Measurements from ENCODE around the gene USP47.

Gene USP47

DNA sequence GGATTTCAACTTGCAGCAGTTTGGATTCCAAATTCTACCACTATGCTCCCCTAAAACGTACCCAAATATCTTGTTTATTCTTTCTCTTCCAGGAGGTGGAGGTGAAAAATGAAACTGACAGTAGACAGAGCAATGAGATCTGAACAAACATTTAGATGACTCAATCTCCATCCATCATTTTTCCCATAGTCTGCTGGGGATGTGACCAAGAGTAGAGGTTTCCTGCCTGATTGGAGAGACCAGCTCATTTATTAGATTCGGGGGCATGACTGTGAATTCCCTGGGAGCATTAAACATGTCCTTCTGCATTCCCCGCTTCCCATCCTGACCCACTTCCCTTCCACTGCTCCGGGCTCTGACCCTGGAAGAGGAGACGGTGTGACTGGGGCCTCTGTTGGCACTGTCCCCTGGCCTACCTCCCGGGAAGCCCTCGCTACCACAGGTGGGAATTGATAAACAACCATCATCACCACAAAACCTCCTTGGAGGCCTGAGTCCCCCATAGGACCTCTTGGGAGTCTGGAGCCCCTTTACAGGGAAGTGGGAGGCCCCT is 146.4 kb downstream of the USP47 start:
- DNase-seq (ENCODE audit: extremely low spot score, insufficient read length, low read depth), result no peak
- no peak for FAIRE-seq

DNA sequence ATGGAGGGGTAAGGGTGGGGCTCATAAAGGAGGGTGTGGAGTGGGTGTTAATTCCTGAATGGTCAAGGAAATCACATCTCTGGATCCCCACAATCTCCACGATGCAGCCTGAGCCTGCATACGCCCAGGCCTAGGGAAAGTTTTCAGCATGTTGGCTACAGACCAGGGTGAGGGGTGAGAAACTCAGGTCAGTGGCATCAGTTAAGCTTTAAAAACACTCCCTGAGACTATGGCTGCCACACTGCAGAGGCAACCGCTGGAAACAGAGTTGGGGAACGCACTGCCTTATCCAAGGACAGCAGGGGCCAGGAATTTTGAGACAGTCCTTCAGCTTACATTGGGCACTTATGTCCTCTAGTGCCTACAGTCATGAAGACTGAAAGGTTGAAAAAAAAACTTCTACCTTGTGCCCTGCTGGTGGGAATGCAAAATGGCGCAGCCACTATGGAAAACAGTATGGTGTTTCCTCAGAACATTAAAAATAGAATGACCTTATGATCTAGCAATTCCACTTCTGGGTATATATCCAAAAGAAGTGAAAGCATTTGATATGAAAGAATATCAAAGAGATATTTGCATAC is 147.0 kb downstream of the USP47 start:
- DNase-seq (ENCODE audit: extremely low spot score, insufficient read length, low read depth), result no peak

DNA sequence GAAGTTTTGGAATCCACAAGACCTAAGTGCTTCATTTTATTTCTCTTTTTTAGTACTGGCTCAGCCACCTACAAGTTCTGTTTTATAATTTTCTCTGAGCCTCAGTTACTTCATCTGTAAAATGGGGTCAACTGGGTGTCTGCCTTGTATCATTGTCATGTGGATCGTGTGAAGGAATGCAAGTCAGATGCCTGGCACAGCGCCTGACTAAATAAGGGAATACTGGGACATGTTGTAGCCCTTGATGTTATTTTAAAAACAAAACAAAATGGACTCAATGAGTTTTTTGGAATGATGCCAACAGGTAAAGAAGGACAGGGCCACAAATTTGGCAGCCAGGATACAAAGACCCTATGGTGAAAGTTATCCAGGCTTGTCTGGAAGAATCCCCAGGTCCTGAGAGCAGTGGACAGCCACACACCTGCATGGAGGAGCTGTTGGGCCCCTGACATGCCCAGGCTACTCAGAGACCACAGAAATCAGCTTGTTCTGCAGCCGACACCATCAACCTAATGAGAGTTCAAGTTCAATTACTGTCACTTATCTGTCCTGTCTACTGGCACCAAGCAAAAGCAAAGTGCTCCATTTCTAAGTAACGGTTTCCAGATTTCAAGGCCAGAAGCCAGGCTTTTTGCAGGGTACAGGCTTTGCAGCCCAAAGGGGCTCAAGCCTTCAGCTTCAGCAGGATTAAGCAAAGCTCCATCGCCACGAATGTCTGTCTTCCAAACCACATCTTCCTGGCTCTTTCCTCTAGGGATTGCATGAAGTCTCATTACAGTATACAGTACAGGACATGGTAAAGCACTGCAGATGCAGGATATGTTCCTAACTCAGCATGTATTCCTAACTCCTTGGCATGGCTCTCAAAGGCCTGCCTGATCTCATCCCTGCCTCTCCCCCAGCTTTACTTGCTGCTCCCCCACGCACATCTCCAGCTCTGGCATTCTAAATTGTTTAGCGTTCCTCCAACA is 148.3 kb downstream of the USP47 start:
- no peak for FAIRE-seq
- no peak for DNase-seq (ENCODE audit: extremely low spot score, insufficient read length, low read depth)

More for the DNA sequence above, 147.0 kb downstream of the USP47 start:
- no peak for FAIRE-seq

DNA sequence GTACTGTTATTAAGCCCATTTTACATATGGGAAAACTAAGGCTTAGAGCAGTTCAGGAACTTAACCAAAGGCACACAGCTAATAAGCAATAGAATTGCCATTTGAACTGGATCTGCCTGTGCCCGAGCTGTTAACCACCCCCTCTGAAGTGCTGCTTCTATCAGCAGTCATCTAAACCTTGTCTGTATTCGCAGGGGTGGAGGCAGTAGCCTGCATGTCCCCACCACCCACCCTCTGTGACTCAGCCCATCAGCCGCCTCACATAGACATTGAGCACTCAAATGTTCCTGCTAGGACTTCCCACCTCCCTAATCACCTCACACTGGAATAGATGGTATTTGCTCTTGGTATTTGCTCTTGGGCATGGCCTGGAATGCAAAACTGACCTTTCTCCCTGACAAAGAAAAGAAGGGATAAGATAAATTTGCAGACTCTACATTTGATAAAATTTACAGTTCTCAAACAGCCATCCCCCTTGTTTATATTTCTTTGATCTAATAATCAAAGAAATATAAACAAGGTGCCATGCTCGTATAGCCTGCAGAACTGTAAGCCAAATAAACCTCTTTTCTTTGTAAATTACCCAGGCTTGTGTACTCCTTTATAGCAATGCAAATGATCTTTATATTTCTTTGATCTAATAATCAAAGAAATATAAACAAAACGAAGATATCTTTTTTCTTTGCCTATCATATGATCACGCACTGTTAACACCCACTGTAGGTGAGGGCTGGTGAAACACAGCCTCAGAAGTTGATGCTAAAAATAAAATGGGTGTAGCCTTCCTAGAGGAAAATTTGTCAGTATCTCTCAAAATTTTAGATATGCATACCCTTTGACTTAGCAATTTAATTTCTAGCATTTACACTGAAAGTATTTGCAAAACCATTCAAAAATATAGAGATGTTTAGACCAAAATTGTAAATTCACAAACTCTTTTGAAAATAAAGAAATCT is 150.8 kb downstream of the USP47 start:
- DNase-seq (ENCODE audit: extremely low spot score, insufficient read length, low read depth) (no peak), FAIRE-seq (no peak)

DNA sequence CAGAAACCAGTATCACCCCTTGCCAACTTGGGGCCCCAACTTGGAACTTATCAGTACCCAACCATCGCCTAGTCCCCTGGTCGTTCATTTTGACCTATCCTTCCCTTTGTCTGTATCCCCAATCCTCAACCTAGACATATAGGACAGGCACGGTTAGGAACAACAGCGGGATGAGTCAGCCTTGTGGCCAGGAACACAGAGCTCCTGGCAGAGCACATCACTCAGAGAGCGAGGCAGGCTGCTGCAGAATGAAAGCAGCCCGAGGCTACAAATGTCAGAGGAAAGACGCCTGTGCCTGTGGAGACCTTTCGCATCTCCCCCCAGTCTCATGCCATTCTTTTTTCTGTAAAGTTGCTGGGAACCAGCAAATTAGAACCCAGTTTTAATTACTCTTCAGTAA is 152.1 kb downstream of the USP47 start:
- FAIRE-seq (no peak), DNase-seq (ENCODE audit: extremely low spot score, insufficient read length, low read depth) (no peak)

DNA sequence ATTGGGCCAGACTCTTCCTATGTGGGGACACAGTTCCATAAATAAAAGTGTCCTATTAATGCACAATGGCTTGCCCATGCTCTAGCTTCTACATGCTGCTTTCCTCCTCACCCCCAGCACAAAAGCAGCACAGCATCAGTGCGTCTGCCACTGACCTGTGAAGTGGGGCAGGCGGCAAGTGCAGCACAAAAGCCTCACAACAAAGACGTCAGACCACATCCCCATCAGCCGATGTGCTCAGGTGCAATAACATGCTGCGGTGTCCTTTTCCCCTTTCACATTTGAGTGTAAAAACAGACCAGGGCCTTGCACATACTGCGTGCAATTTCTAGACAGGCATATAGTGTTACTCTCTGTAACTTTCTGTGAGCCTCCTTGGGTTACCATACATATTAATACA is 153.8 kb downstream of the USP47 start:
- FAIRE-seq (no peak), DNase-seq (ENCODE audit: extremely low spot score, insufficient read length, low read depth) (no peak)

DNA sequence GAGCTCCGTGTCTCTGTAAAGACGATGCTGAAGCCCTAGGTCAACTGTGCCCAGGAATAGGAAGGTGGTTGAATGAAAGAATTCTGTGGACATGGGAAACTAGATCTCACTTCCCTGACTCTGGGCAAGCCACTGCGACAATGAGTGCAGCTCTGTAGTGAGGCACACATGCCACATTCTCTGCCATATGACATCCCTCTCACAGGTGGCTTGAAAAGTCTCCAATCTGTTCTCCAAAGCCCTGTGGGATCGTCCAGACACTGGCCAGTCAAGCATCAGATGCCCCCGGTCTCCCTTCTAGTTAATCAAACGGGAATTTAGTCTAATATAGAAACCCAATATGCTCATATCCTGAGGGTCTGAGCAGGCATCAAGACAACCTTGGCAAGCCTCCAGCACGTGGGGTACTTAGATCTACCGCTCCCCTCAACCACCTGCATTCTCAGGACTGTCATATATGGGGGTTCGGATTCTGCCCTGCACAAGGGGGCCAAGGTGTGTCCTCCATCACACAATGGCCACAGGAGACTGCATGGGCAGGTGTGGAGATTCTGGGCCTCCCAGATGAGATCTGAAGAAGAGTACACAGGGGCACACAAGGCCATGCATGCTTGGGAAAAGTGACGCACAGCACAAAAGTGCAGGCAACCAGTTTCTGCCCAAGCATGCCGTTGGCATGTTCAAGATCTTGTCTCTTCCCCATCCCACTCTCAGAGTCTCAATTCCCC is 154.7 kb downstream of the USP47 start:
- no peak for FAIRE-seq
- DNase-seq (ENCODE audit: extremely low spot score, insufficient read length, low read depth), result no peak

DNA sequence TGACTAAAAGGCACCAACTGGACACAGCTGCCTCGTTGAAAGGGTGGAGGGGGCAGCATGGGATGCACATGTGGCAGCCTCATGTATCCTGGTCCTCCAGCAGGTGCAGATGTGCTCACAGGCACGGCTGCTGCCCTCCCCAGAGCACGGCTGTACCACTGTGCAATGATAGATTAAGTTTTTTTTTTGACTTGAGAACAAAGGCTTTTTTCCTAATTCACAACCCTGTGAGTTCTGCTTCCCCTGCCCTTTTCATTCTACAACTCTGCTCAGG is 155.2 kb downstream of the USP47 start:
- no peak for FAIRE-seq
- no peak for DNase-seq (ENCODE audit: extremely low spot score, insufficient read length, low read depth)

DNA sequence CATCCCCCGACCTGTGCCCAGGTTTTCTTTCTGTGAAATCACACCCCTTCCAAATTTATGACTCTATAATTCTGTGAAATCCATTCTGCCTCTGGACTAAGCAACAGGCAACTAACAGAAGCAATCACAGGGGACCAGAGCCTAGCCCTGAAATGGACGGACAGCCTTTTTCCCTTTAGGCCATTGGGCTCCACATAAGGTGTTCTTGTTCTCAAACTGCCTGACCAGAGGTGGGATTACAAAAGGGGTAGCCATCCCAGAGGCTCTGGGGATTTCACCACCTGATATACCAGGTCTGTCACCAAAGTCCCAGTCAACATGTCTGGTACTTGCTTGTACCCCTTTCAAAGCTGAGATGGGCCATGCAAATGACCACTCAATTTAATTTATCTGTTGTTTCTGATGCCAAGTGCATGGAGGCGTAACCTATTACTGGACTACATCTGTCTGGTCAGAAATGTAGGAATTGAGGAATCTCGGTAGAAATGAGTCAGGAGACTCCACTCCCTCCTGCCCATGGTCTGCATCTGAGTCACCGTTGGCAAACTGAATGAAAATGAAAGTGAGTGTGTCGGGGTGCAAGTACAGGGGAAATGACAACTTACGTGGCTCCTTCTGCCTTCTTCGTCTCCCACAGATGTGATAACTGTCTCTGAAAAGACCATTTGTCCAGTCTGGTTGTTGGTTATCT is 156.5 kb downstream of the USP47 start:
- FAIRE-seq, result peak; percentile 55

DNA sequence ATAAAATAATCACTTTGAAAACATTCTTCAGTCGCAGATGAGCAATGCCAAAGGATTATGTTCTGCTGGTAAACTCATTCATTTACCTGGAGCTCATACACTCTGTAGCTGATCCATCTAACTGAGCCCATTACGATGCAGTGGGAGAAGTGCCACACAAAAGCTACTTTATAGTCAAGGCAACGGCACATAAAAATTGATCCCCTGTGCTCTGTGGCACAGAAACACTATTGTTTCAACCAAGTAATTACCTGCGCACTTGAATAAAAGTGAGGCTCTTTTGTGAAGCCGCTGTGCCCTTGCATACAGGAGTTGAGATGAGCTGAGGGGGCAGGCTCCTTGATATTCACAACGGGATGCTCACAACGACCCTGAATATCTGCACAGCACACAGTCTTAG is 159.4 kb downstream of the USP47 start:
- FAIRE-seq, result no peak

More for the DNA sequence above, 156.5 kb downstream of the USP47 start:
- DNase-seq (ENCODE audit: extremely low spot score, insufficient read length, low read depth), result no peak

DNA sequence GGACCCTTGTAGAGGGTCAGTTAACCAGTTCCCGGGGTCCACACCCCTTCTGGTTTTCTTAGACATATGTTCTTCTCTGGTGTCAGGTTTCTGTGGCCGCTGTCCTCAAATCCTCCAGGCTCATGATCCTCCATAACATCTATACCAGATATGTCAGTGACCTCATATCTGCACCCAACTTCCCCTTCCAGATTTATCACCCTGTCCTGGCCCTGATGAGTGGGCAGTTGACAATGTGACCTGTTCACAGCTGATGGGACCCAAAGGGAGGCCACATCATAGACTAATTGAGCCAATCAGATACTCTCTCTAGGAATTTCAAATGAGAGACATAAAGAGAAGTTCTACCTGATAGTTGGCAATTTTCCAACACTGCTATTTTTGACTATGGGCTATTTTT is 161.6 kb downstream of the USP47 start:
- DNase-seq (ENCODE audit: extremely low spot score, insufficient read length, low read depth) (no peak), FAIRE-seq (no peak)

More for the DNA sequence above, 159.4 kb downstream of the USP47 start:
- DNase-seq (ENCODE audit: extremely low spot score, insufficient read length, low read depth), result no peak

DNA sequence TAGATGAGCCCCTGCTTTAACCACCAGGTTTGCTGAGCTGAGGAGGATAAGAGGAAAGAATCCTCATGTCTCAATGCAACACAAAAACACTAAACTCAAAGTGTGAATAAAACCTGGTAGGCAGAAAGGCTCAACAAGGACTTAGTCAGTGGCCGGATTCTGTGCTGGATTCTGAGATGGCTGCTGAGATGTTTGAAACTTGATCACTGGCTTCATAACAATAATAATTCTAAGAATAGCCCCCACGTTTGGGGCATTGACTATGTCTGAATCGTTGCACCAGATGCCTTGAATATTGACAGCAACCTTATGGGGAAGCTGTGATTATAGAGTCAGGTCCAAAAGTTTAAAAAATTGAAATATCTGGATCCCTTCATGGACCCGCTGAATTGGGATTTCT is 162.0 kb downstream of the USP47 start:
- no peak for DNase-seq (ENCODE audit: extremely low spot score, insufficient read length, low read depth)
- no peak for FAIRE-seq

DNA sequence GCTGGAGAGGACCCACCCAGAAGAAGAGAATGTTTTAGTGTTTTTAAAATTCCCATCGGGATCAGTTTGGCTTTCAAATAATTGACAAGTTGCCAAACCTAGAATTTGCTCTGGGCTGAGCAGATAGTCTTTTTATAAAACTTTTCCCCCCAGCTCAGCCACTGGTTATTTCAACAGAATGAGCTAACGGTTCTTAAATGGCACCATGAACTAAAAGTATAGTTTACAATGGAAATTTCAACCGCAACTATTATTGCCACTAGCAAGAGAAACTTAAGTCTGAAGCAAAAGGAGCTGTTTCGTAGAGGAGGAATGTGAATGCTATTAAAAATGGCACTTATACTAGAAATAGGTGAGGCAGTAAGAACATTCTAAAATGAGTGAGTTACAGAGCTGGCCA is 163.3 kb downstream of the USP47 start:
- DNase-seq (ENCODE audit: extremely low spot score, insufficient read length, low read depth) (no peak), FAIRE-seq (no peak)

DNA sequence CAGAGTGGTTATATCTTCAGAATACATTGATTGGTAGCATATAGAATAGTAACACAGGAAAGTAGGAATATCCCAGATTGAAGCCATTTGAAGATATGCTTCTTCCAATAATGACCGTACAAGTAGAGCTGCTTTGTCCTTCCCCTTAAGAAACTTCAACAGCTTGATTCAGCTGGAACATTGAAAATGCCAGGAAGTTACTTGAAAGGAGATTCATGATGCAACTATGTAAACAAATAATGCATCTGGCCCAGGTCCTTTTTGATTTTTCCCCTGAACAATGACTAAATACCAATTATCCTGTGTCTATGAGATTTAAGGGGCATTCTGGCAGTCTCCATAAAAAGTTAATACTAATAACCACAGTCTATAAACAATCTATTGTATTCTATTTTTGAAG is 163.7 kb downstream of the USP47 start:
- FAIRE-seq, result no peak
- DNase-seq (ENCODE audit: extremely low spot score, insufficient read length, low read depth), result no peak

DNA sequence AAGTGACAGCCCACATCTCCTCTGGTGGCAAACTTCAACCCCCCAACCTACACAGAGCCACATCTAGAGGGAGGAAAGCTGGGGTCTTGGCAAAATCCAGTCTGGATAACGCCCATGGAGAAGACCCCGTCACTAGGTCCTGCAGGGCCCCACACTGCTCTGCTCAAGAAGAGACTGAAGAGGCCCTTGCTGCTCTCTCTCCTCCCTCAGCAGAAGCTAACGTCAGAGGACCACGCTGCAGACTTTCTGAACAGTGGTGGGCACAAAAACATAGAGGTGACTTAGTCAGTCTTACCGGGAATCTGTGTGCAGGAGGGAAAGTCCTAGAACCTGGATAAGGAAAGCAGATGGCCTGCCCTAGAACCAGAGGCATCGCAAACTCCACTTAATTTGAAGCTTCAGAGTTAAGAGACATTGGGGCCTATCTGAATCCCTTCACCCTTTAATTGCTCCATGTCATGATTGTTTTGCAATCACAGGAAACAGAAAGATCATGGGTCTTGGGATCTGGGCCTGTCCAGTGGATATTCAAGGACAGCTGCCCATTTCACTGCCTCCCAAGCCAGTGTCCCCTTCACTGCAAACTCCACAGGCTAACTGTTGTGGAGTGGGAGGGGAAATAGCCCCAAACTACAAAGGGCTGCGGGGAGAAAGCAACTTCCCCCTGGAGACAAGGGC is 164.9 kb downstream of the USP47 start:
- DNase-seq (ENCODE audit: extremely low spot score, insufficient read length, low read depth), result no peak
- no peak for FAIRE-seq

DNA sequence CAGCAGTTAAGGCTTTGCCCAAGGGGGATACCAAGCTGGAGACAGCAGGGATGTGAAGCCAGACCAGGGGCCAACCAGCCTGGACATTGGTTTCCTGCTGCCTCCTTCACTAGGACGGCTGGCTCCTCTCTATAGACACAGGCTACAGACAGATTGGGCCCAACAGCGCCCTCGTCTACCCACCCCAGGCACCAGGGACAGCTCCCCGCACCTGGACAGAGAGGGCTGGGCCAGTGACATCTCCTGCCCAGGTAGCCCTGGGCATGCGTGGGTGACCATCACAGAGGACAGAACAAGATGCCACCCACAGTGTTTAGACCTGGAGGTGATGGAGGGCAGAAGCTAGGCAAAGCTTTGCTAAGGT is 165.4 kb downstream of the USP47 start:
- no peak for DNase-seq (ENCODE audit: extremely low spot score, insufficient read length, low read depth)
- no peak for FAIRE-seq

DNA sequence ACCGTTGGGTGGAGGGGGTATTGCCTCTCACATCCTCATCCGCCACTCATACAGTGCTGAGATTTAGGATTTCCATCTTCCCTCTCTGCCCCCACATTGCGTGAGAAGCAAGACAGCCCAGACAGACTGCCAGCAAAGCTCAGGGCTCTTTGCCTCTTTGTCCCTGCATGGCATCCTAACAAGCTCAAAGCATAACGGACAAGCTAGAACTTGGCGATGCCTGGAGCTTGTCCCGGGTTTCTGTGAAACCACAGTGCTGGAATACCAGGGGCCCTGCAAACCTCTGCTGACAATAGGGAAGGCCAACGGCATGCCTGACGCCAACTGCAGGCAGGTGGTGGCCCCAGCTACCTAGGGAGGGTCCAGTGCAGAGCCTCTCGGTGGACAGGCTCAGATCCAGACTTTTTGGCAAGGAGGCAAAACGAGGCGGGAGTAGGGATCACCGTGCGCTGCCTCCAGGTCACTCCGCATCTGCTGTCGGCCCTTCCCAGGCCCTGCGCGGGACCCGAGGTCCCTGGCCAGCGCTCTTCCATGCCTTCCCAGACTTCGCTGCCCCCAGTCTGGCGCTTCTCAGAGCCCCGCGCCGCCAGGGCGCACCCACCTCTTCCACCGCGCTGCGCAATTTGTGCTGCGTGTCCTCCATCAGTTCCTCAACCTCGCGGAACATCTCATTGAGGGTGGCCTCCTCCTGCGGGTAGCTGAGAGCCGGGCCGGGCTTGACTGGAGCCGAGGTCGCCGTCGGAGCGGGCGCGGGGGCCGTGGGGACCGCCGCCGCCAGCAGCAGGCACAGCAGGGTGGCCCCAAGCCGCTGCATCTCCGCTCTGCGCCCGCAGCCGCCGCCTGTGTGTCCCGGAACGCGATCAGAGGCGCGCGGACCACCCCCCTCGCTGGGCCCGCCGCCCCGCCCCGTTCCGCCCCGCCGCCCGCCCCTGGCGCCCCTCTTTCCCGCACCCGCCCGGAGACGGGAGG is 166.3 kb downstream of the USP47 start, which contains the start of gene DKK3:
TSS of gene DKK3 (minus strand) at position 858 of the 969 bp plus-strand sequence. CDS start at position 814, 44 bp downstream.
- FAIRE-seq (no peak), DNase-seq (ENCODE audit: extremely low spot score, insufficient read length, low read depth) (no peak)
